ENCODE data around the gene C2CD2.

GRCh38 chr21:41943851-41944250 lies 10.0 kb downstream of the C2CD2 start:
- TF ChIP-seq POLR2A (IDR thresholded peaks at IDR 0.05): no peak
- TF ChIP-seq, protein P1, sequence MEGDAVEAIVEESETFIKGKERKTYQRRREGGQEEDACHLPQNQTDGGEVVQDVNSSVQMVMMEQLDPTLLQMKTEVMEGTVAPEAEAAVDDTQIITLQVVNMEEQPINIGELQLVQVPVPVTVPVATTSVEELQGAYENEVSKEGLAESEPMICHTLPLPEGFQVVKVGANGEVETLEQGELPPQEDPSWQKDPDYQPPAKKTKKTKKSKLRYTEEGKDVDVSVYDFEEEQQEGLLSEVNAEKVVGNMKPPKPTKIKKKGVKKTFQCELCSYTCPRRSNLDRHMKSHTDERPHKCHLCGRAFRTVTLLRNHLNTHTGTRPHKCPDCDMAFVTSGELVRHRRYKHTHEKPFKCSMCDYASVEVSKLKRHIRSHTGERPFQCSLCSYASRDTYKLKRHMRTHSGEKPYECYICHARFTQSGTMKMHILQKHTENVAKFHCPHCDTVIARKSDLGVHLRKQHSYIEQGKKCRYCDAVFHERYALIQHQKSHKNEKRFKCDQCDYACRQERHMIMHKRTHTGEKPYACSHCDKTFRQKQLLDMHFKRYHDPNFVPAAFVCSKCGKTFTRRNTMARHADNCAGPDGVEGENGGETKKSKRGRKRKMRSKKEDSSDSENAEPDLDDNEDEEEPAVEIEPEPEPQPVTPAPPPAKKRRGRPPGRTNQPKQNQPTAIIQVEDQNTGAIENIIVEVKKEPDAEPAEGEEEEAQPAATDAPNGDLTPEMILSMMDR (IDR thresholded peaks at IDR 0.05): no peak

Data from right lobe of liver (tissue), 4 donors.